WERI-Rb-1 (cell line): ENCODE measurements around the gene RAD51B.

ENCODE experiments used
- DNase-seq: peaks from one replicate; pipeline ENCODE4 v3.0.0-alpha.2; 2020
- H3K27ac ChIP-seq: fragments of 250-450 bp; sonication (Bioruptor Pico); 2 replicates; pipeline ENCODE4 v1.5.1; 2020; ENCODE audit warnings: mild to moderate bottlenecking, moderate library complexity
- H3K27me3 ChIP-seq: fragments of 250-450 bp; sonication (Bioruptor Pico); 2 replicates; pipeline ENCODE4 v1.5.1; 2021; ENCODE audit warnings: mild to moderate bottlenecking, low read depth, moderate library complexity; ENCODE audit not compliant: insufficient read depth, severe bottlenecking
- H3K36me3 ChIP-seq: fragments of 250-450 bp; sonication (Bioruptor Pico); 2 replicates; pipeline ENCODE4 v1.5.1; 2020; ENCODE audit warnings: mild to moderate bottlenecking, moderate library complexity
- H3K4me3 ChIP-seq: 2 replicates; pipeline ENCODE4 v1.5.1; 2011; ENCODE audit warnings: low read depth, mild to moderate bottlenecking, control low read depth, low read length
- H3K9me3 ChIP-seq: fragments of 250-450 bp; sonication (Bioruptor Pico); 2 replicates; pipeline ENCODE4 v1.5.1; 2021; ENCODE audit warnings: mild to moderate bottlenecking, moderate library complexity; ENCODE audit not compliant: severe bottlenecking
- CTCF ChIP-seq: IDR thresholded peaks from 2 replicates; pipeline ENCODE4 v1.5.1; 2011; ENCODE audit warnings: low read depth, mild to moderate bottlenecking, control low read depth, inconsistent platforms, low read length

RAD51B gene

GRCh38 chr14:67916430-67916829 is 96.9 kb downstream of the RAD51B start:
- Histone ChIP-seq H3K27me3 (no peaks in the 10 kb centered on the region), H3K4me3 (no peak overlapping the region), H3K27ac (no peak overlapping the region), H3K36me3 (no peaks in the 10 kb centered on the region), H3K9me3 (no peaks in the 10 kb centered on the region)
- TF ChIP-seq CTCF, result no peak
- DNase-seq, result no peak

- TF ChIP-seq CTCF, result no peak
Observed at GRCh38 chr14:67917006-67917405, 97.4 kb downstream of the RAD51B start.

GRCh38 chr14:67918838-67919237 is 99.3 kb downstream of the RAD51B start:
- no peak for TF ChIP-seq CTCF
- Histone ChIP-seq H3K36me3 (no peaks in the 10 kb centered on the region), H3K9me3 (no peaks in the 10 kb centered on the region), H3K4me3 (no peak overlapping the region), H3K27ac (no peak overlapping the region), H3K27me3 (no peaks in the 10 kb centered on the region)
- DNase-seq, result no peak

More at GRCh38 chr14:67917006-67917405, 97.4 kb downstream of the RAD51B start:
- Histone ChIP-seq H3K4me3 (no peak overlapping the region), H3K9me3 (no peaks in the 10 kb centered on the region), H3K36me3 (no peaks in the 10 kb centered on the region), H3K27me3 (no peaks in the 10 kb centered on the region), H3K27ac (no peak overlapping the region)
- no peak for DNase-seq

- no peak for TF ChIP-seq CTCF
- Histone ChIP-seq H3K27ac (no peak overlapping the region), H3K4me3 (no peak overlapping the region), H3K9me3 (no peaks in the 10 kb centered on the region), H3K27me3 (no peaks in the 10 kb centered on the region), H3K36me3 (no peaks in the 10 kb centered on the region)
- no peak for DNase-seq
Observed at GRCh38 chr14:67919259-67920032, 99.9 kb downstream of the RAD51B start.

GRCh38 chr14:67926821-67927220 is 107.2 kb downstream of the RAD51B start:
- H3K27ac ChIP-seq, result no peak overlapping the region
- H3K9me3 ChIP-seq, result no peaks in the 10 kb centered on the region
- H3K36me3 ChIP-seq, result no peaks in the 10 kb centered on the region
- no peaks in the 10 kb centered on the region for H3K27me3 ChIP-seq
- DNase-seq, result no peak
- TF ChIP-seq CTCF, result no peak
- H3K4me3 ChIP-seq, result no peak overlapping the region

GRCh38 chr14:67927244-67927643 is 107.7 kb downstream of the RAD51B start:
- Histone ChIP-seq H3K27ac (no peak overlapping the region), H3K27me3 (no peaks in the 10 kb centered on the region), H3K36me3 (no peaks in the 10 kb centered on the region), H3K4me3 (no peak overlapping the region), H3K9me3 (no peaks in the 10 kb centered on the region)
- TF ChIP-seq CTCF, result no peak
- no peak for DNase-seq
